Mammary epithelial cell (primary cell): ENCODE results near the gene EFCAB6.

Source experiments
- EZH2 ChIP-seq: IDR thresholded peaks from 2 replicates; pipeline ENCODE4 v1.6.1; 2012; ENCODE audit warnings: low read length, inconsistent platforms, borderline replicate concordance
- TF ChIP-seq, protein P1 (sequence below), 2 donors: IDR thresholded peaks in 1 of 2; conservative IDR thresholded peaks in 1 of 2; 2 replicates each; pipeline ENCODE4 v1.5.1; 2011 to 2012; ENCODE audit warnings: inconsistent platforms in 2 of 2, low read length in 2 of 2, mild to moderate bottlenecking in 2 of 2, control low read depth in 1 of 2, low read depth in 1 of 2; ENCODE audit not compliant: insufficient read depth in 1 of 2; ENCODE audit errors: extremely low read depth in 1 of 2

DNA sequence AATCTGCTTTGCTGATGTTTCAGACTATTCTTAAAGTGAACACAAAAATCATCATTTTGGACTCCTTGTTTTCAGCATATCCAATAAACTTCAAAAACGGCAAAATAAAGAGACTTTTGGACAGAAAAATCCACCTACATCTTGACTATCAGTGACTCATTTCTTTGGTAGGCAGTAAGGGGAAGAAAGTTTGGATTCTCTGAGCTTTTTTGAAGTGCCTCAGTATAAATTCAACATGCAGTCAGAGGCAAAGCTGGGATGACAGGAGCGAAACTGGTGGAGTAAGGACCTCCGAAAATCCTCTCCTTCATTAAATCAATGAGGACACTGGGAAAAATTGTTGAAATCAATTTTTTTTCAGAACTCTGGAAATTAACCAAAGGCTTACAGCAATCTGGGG lies 29.7 kb downstream of the EFCAB6 start:
- TF ChIP-seq, protein P1, sequence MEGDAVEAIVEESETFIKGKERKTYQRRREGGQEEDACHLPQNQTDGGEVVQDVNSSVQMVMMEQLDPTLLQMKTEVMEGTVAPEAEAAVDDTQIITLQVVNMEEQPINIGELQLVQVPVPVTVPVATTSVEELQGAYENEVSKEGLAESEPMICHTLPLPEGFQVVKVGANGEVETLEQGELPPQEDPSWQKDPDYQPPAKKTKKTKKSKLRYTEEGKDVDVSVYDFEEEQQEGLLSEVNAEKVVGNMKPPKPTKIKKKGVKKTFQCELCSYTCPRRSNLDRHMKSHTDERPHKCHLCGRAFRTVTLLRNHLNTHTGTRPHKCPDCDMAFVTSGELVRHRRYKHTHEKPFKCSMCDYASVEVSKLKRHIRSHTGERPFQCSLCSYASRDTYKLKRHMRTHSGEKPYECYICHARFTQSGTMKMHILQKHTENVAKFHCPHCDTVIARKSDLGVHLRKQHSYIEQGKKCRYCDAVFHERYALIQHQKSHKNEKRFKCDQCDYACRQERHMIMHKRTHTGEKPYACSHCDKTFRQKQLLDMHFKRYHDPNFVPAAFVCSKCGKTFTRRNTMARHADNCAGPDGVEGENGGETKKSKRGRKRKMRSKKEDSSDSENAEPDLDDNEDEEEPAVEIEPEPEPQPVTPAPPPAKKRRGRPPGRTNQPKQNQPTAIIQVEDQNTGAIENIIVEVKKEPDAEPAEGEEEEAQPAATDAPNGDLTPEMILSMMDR (conservative IDR thresholded peaks at IDR 0.05 in 1 of 2, IDR thresholded peaks at IDR 0.05 in 1 of 2; ENCODE audit: extremely low read depth in 1 of 2, insufficient read depth in 1 of 2, low read depth in 1 of 2, low read length in 2 of 2) = no peak
- no peak for TF ChIP-seq EZH2
